ENCODE measurements around the gene ZSCAN5C. TPM values are rescaled to one million over a fixed set of nuclear protein-coding genes. Genes with fewer than 3 reads are reported as not detected.
"Not testable (repeated sequence)": the region's sequence is repeated elsewhere in the genome, so short reads cannot be mapped to it uniquely, and the experiment has no call there.

Gene ZSCAN5C
- total RNA-seq, 2 experiments from 2014 or later: not detected

GRCh38 chr19:56174086-56174485 lies 28.0 kb upstream of the ZSCAN5C start:
- ATAC-seq (ENCODE audit: low read depth): no peak
- Mint-ChIP-seq H3K4me3 (no peak overlapping the region), H3K4me1 (peaks cover 3% of the 10 kb centered on the region)

GRCh38 chr19:56174550-56174949 lies 27.5 kb upstream of the ZSCAN5C start:
- Mint-ChIP-seq H3K4me3 (no peak overlapping the region), H3K4me1 (peaks cover 3% of the 10 kb centered on the region), H3K27ac (no peak overlapping the region), H3K36me3 (no peaks in the 10 kb centered on the region), H3K27me3 (peaks cover 2% of the 10 kb centered on the region), H3K9me3 (no peaks in the 10 kb centered on the region)
- no peak for ATAC-seq (ENCODE audit: low read depth)
- POLR2A ChIA-PET: no interaction called here
- DNase-seq: no peak

More at GRCh38 chr19:56174086-56174485, 28.0 kb upstream of the ZSCAN5C start:
- Mint-ChIP-seq H3K9me3 (no peaks in the 10 kb centered on the region), H3K27ac (no peak overlapping the region), H3K27me3 (peaks cover 2% of the 10 kb centered on the region), H3K36me3 (no peaks in the 10 kb centered on the region)
- no peak for DNase-seq
- POLR2A ChIA-PET: no interaction called here

- H3K4me3 Mint-ChIP-seq; H3K9me3 Mint-ChIP-seq; H3K4me1 Mint-ChIP-seq; H3K36me3 Mint-ChIP-seq; POLR2A ChIA-PET; H3K27me3 Mint-ChIP-seq; DNase-seq; H3K27ac Mint-ChIP-seq; ATAC-seq (ENCODE audit: low read depth): not testable (repeated sequence)
Measured at GRCh38 chr19:56175861-56176307, 26.2 kb upstream of the ZSCAN5C start, which contains the start of gene GALP. Gene GALP (plus strand): TSS chr19:56176008. CDS start chr19:56177109, 1,101 bp downstream.

- DNase-seq; H3K4me3 Mint-ChIP-seq; H3K4me1 Mint-ChIP-seq; H3K36me3 Mint-ChIP-seq; POLR2A ChIA-PET; H3K27ac Mint-ChIP-seq; ATAC-seq (ENCODE audit: low read depth); H3K9me3 Mint-ChIP-seq; H3K27me3 Mint-ChIP-seq: not testable (repeated sequence)
Measured at GRCh38 chr19:56176310-56176709, 25.8 kb upstream of the ZSCAN5C start.

- POLR2A ChIA-PET: no interaction called here
- no peak for ATAC-seq (ENCODE audit: low read depth)
- Mint-ChIP-seq H3K27me3 (peaks cover 1% of the 10 kb centered on the region), H3K4me1 (peaks cover 1% of the 10 kb centered on the region), H3K4me3 (no peak overlapping the region), H3K27ac (no peak overlapping the region), H3K9me3 (no peaks in the 10 kb centered on the region), H3K36me3 (no peaks in the 10 kb centered on the region)
- DNase-seq: no peak
Measured at GRCh38 chr19:56176881-56177280, 25.2 kb upstream of the ZSCAN5C start.

- DNase-seq: no peak
- Mint-ChIP-seq H3K4me1 (no peaks in the 10 kb centered on the region), H3K27ac (no peak overlapping the region), H3K36me3 (no peaks in the 10 kb centered on the region), H3K4me3 (no peak overlapping the region), H3K27me3 (no peaks in the 10 kb centered on the region), H3K9me3 (no peaks in the 10 kb centered on the region)
- no peak for ATAC-seq (ENCODE audit: low read depth)
- POLR2A ChIA-PET: no interaction called here
Measured at GRCh38 chr19:56177564-56178243, 24.4 kb upstream of the ZSCAN5C start.

GRCh38 chr19:56189785-56190184 lies 12.3 kb upstream of the ZSCAN5C start:
- no peak overlapping the region for H3K4me3 Mint-ChIP-seq
- H3K27me3 Mint-ChIP-seq: peaks cover 4% of the 10 kb centered on the region
- H3K27ac Mint-ChIP-seq: no peak overlapping the region
- POLR2A ChIA-PET: no interaction called here
- no peaks in the 10 kb centered on the region for H3K9me3 Mint-ChIP-seq
- no peak for ATAC-seq (ENCODE audit: low read depth)
- peaks cover 6% of the 10 kb centered on the region for H3K4me1 Mint-ChIP-seq
- no peak for DNase-seq
- H3K36me3 Mint-ChIP-seq: no peaks in the 10 kb centered on the region

- Mint-ChIP-seq H3K27me3 (no peaks in the 10 kb centered on the region), H3K9me3 (no peaks in the 10 kb centered on the region), H3K27ac (no peak overlapping the region), H3K4me1 (peaks cover under 1% of the 10 kb centered on the region), H3K36me3 (no peaks in the 10 kb centered on the region), H3K4me3 (no peak overlapping the region)
- POLR2A ChIA-PET: no interaction called here
- ATAC-seq (ENCODE audit: low read depth) (no peak), DNase-seq (no peak)
Measured at GRCh38 chr19:56191115-56191514, 11.0 kb upstream of the ZSCAN5C start.

- Mint-ChIP-seq H3K27me3 (no peaks in the 10 kb centered on the region), H3K4me3 (no peak overlapping the region), H3K9me3 (no peaks in the 10 kb centered on the region), H3K27ac (no peak overlapping the region), H3K36me3 (no peaks in the 10 kb centered on the region), H3K4me1 (no peaks in the 10 kb centered on the region)
- POLR2A ChIA-PET: no interaction called here
- DNase-seq (no peak), ATAC-seq (ENCODE audit: low read depth) (no peak)
Measured at GRCh38 chr19:56191711-56192110, 10.4 kb upstream of the ZSCAN5C start.

- no peaks in the 10 kb centered on the region for H3K4me1 Mint-ChIP-seq
Measured at GRCh38 chr19:56193981-56194640, 8.0 kb upstream of the ZSCAN5C start.

GRCh38 chr19:56197646-56198045 lies 4.4 kb upstream of the ZSCAN5C start, which contains the start of gene ZSCAN5B:
Gene ZSCAN5B (minus strand): TSS chr19:56197783. CDS start chr19:56193052, 4,731 bp downstream.
- H3K27me3 Mint-ChIP-seq; ATAC-seq (ENCODE audit: low read depth); H3K4me3 Mint-ChIP-seq; H3K36me3 Mint-ChIP-seq; POLR2A ChIA-PET; DNase-seq; H3K27ac Mint-ChIP-seq; H3K9me3 Mint-ChIP-seq; H3K4me1 Mint-ChIP-seq: not testable (repeated sequence)

More at GRCh38 chr19:56193981-56194640, 8.0 kb upstream of the ZSCAN5C start:
- Mint-ChIP-seq H3K9me3 (no peaks in the 10 kb centered on the region), H3K27me3 (no peaks in the 10 kb centered on the region), H3K4me3 (no peak overlapping the region), H3K27ac (no peak overlapping the region), H3K36me3 (no peaks in the 10 kb centered on the region)
- DNase-seq: no peak
- ATAC-seq (ENCODE audit: low read depth): no peak
- POLR2A ChIA-PET: no interaction called here

GRCh38 chr19:56199687-56200086 lies 2.4 kb upstream of the ZSCAN5C start:
- no peaks in the 10 kb centered on the region for H3K4me1 Mint-ChIP-seq
- peaks cover 7% of the 10 kb centered on the region for H3K27me3 Mint-ChIP-seq
- POLR2A ChIA-PET: no interaction called here
- no peaks in the 10 kb centered on the region for H3K36me3 Mint-ChIP-seq
- no peak for ATAC-seq (ENCODE audit: low read depth)
- H3K4me3 Mint-ChIP-seq: no peak overlapping the region
- DNase-seq: no peak
- H3K27ac Mint-ChIP-seq: no peak overlapping the region
- no peaks in the 10 kb centered on the region for H3K9me3 Mint-ChIP-seq

GRCh38 chr19:56207581-56207980 lies 5.5 kb downstream of the ZSCAN5C start:
- H3K9me3 Mint-ChIP-seq; H3K27ac Mint-ChIP-seq; POLR2A ChIA-PET; H3K27me3 Mint-ChIP-seq; H3K4me3 Mint-ChIP-seq; H3K36me3 Mint-ChIP-seq; H3K4me1 Mint-ChIP-seq; DNase-seq; ATAC-seq (ENCODE audit: low read depth): not testable (repeated sequence)

- DNase-seq: no peak
- H3K36me3 Mint-ChIP-seq: no peaks in the 10 kb centered on the region
- POLR2A ChIA-PET: no interaction called here
- no peak overlapping the region for H3K4me3 Mint-ChIP-seq
- no peaks in the 10 kb centered on the region for H3K9me3 Mint-ChIP-seq
- H3K4me1 Mint-ChIP-seq: no peaks in the 10 kb centered on the region
- H3K27ac Mint-ChIP-seq: no peak overlapping the region
- ATAC-seq (ENCODE audit: low read depth): no peak
- peaks cover 6% of the 10 kb centered on the region for H3K27me3 Mint-ChIP-seq
Measured at GRCh38 chr19:56209091-56209490, 7.0 kb downstream of the ZSCAN5C start.
